Activated CD8-positive, alpha-beta memory T cell treated with anti-CD3 and anti-CD28 coated beads, Interleukin-2, amount 50 U/mL, for 4 hours (primary cell): ENCODE data around the gene KIF22.
"Not testable (repeated sequence)": the region's sequence is repeated elsewhere in the genome, so short reads cannot be mapped to it uniquely, and the experiment has no call there.

Source experiments
- DNase-seq: peaks from one replicate; pipeline ENCODE4 v3.0.0-alpha.2; 2020

Gene KIF22

GRCh38 chr16:29767062-29767461, 23.5 kb upstream of the KIF22 start:
- DNase-seq: no peak

- no peak for DNase-seq
Observed at GRCh38 chr16:29769507-29769906, 21.0 kb upstream of the KIF22 start.

GRCh38 chr16:29770250-29770929, 20.2 kb upstream of the KIF22 start:
- no peak for DNase-seq

- DNase-seq: not testable (repeated sequence)
Observed at GRCh38 chr16:29772330-29772729, 18.2 kb upstream of the KIF22 start.

GRCh38 chr16:29774730-29775129, 15.8 kb upstream of the KIF22 start:
- DNase-seq: no peak

- DNase-seq: no peak
Observed at GRCh38 chr16:29775742-29776408, 14.7 kb upstream of the KIF22 start.

- no peak for DNase-seq
Observed at GRCh38 chr16:29777576-29778350, 12.8 kb upstream of the KIF22 start, which contains the start of gene ZG16. Gene ZG16, plus strand, starts transcription at chr16:29778256. Its CDS starts 1,011 bp downstream, at chr16:29779267.

GRCh38 chr16:29779474-29779873, 11.1 kb upstream of the KIF22 start:
- DNase-seq: no peak

- DNase-seq: not testable (repeated sequence)
Observed at GRCh38 chr16:29783094-29783953, 7.2 kb upstream of the KIF22 start.

- no peak for DNase-seq
Observed at GRCh38 chr16:29784157-29784556, 6.4 kb upstream of the KIF22 start.

GRCh38 chr16:29784901-29785500, 5.5 kb upstream of the KIF22 start:
- DNase-seq: peak; percentile 79

- DNase-seq: not testable (repeated sequence)
Observed at GRCh38 chr16:29787155-29787554, 3.4 kb upstream of the KIF22 start.

- DNase-seq: no peak
Observed at GRCh38 chr16:29789775-29790182, 772 bp upstream of the KIF22 start.

- DNase-seq: no peak
Observed at GRCh38 chr16:29790949-29791844, 646 bp downstream of the KIF22 start.

- DNase-seq: no peak
Observed at GRCh38 chr16:29791845-29792807, 1.6 kb downstream of the KIF22 start.

- DNase-seq: not testable (repeated sequence)
Observed at GRCh38 chr16:29793153-29793552, 2.6 kb downstream of the KIF22 start.

GRCh38 chr16:29794231-29794710, 3.7 kb downstream of the KIF22 start:
- no peak for DNase-seq

GRCh38 chr16:29802416-29802935, 11.9 kb downstream of the KIF22 start:
- no peak for DNase-seq

GRCh38 chr16:29804020-29804419, 13.5 kb downstream of the KIF22 start:
- DNase-seq: no peak
